22Rv1 (cell line): ENCODE results near the gene ZBTB7C.
A peak's percentile ranks its signal among the peaks of the same experiment; 100 is the strongest.

Experiments
- H3K27ac ChIP-seq: fragments of 450-650 bp; 2 replicates; pipeline ENCODE4 v1.5.1; 2017
- ZFX ChIP-seq: fragments of 450-650 bp; IDR thresholded peaks from 2 replicates; pipeline ENCODE4 v1.6.1; 2017; ENCODE audit warnings: antibody characterized with exemption, borderline replicate concordance
- TF ChIP-seq, protein P1 (sequence below): fragments of 450-650 bp; IDR thresholded peaks from 2 replicates; pipeline ENCODE4 v1.5.1; 2017; ENCODE audit warnings: mild to moderate bottlenecking

Gene ZBTB7C

DNA sequence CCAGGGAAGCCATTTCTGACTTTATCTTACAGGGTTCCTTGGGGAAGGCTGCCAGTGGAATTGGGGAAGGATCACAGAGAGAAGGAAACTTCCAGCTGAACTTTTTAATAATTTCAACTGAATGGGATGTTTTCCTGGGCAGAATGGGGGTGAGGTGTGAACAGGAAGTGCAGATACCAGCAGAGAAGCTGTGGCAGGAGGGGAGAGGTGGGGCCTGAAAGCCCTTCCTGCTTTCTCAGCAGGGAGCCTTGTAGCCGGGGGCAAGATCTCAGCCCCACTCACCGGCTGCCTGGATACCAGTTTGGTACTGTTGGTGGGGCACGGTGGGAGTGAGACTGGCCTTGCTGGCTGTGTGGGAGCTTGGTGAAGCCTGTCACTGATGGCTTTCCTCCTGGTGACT, 170.5 kb downstream of the ZBTB7C start:
- no peak overlapping the region for H3K27ac ChIP-seq
- TF ChIP-seq ZFX = no peak
- TF ChIP-seq, protein P1, sequence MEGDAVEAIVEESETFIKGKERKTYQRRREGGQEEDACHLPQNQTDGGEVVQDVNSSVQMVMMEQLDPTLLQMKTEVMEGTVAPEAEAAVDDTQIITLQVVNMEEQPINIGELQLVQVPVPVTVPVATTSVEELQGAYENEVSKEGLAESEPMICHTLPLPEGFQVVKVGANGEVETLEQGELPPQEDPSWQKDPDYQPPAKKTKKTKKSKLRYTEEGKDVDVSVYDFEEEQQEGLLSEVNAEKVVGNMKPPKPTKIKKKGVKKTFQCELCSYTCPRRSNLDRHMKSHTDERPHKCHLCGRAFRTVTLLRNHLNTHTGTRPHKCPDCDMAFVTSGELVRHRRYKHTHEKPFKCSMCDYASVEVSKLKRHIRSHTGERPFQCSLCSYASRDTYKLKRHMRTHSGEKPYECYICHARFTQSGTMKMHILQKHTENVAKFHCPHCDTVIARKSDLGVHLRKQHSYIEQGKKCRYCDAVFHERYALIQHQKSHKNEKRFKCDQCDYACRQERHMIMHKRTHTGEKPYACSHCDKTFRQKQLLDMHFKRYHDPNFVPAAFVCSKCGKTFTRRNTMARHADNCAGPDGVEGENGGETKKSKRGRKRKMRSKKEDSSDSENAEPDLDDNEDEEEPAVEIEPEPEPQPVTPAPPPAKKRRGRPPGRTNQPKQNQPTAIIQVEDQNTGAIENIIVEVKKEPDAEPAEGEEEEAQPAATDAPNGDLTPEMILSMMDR = no peak

- TF ChIP-seq ZFX = no peak
- TF ChIP-seq, protein P1 = no peak
- no peak overlapping the region for H3K27ac ChIP-seq
Observed at GRCh38 chr18:48238206-48238605, 171.0 kb downstream of the ZBTB7C start.

DNA sequence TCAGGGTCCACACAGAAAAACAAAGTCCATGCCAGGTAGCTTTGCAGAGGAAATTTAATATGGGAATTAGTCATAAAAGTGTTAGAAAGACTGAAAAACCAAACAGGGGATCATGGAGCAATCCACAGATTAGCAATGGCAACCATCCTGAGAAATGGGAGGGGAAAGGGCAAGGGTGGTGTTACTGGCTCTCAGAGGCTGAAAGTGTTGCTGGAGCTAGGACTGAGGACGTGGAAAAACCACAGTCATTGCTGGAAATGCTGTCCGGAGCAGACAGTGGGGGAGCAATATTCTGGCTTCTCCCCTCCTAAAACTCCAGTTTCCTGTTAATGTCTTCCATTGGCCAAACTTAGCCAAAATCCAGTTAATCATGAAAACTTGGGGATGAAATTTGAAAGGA, 172.4 kb downstream of the ZBTB7C start:
- no peak overlapping the region for H3K27ac ChIP-seq

DNA sequence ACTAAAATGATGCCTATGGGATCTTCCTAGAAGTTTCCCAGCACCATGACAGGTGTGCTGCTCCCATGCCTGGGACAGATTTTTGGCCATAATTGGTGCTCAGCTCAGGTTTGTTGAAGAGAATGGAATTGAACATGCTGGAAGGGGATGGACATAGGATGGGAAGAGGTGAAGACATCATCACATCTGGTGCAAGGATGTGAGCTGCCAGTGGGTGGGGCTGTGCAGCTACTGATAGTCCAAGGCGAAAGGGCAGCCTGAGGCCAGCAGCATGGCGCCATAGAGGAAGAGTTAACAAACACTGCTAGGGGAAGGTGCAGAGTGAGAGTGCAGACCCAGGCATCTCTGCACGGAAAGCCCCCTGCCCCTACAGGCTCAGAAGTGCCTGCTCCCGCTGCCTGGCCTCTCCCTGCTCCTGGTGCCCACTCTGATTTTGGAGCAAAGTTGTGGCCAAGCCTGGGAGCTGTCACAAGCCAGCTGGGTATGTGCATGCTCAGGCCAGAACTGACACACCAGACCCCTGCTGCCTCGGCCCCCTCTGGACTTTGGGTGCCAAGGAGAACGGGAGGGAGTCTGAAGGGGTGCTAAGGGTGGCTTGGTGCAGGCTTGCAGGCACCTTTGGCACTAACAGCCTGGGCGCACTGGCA, 178.6 kb downstream of the ZBTB7C start:
- TF ChIP-seq, protein P1 = peak; percentile 77
- no peak for TF ChIP-seq ZFX
- no peak overlapping the region for H3K27ac ChIP-seq

More for the DNA sequence above, 172.4 kb downstream of the ZBTB7C start:
- no peak for TF ChIP-seq ZFX
- TF ChIP-seq, protein P1 = no peak

DNA sequence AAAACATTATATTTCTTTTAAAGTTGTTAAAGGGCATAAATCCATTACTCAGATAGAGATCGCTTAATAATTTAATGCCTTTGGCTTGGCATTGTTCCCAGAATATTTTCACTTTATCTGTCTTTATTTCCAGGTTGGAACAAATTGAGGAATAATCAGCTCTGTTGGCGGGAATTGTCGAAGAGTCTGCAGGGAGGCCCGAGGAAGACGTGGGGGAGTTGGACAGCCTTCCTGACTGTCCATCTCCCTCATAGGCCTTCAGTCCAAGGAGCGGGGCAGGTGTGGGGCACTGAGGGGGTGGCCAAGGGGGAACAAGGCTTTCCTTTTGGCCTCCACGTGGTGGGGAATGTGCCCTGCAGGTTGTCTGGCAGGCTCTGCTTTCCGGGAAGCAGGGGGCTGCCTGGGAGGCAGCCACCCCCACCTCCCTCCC, 179.6 kb downstream of the ZBTB7C start:
- H3K27ac ChIP-seq = no peak overlapping the region
- no peak for TF ChIP-seq ZFX
- TF ChIP-seq, protein P1 = no peak

- TF ChIP-seq ZFX = no peak
- TF ChIP-seq, protein P1 = no peak
- H3K27ac ChIP-seq = no peak overlapping the region
Observed at GRCh38 chr18:48228841-48229240, 180.3 kb downstream of the ZBTB7C start.

DNA sequence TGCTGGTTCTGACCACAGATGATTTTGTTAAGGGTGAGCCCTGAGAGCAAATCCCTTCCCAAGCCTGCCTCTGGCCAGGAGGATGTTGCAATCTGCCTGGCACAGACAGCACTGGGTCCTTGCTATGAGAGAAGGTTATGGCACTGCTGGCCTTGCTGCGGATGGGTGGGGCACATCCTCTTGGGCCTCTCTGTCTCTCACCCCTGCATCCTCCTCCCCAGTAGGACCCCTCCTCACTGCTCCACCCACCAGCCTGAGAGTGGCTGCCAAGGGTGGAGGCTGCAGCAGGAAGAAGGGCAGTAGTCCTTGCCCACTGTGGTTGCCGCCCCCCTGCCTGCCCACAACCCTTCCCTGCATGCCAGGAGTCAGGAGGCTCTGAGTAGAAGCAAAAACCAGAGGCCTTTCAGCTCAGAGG, 180.9 kb downstream of the ZBTB7C start:
- no peak for TF ChIP-seq ZFX
- H3K27ac ChIP-seq = no peak overlapping the region

DNA sequence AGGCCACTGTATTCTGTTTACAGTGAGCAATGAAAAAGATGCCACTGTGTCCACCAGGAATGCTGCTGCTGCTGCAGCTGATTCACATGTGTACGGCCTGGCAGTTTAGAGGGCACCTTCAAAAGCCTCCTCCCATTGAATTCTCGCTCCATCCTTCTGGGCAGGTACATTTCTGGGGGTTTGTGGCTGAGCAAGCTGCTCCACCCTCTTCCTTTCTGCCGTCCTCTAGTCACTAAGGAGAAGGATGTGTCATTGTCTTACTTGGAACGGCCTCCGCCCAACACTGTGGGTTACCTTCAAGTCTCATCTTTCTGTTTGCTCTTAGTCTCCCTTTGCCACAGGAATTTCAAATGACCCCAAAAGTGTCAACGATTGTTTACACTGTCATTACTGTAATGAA, 182.0 kb downstream of the ZBTB7C start:
- TF ChIP-seq, protein P1 = no peak
- TF ChIP-seq ZFX = no peak
- no peak overlapping the region for H3K27ac ChIP-seq
